Keratinocyte (primary cell): ENCODE measurements around the gene PTPN5.

Experiments
- EZH2 ChIP-seq: IDR thresholded peaks from one replicate; pipeline ENCODE4 v1.6.1; 2012; ENCODE audit warnings: inconsistent platforms, mild to moderate bottlenecking, low read length, moderate library complexity
- TF ChIP-seq, protein P1 (sequence below), 3 experiments: IDR thresholded peaks in 1 of 3; conservative IDR thresholded peaks in 1 of 3; optimal IDR thresholded peaks in 1 of 3; 2 replicates in 2 of 3; 3 replicates in 1 of 3; pipeline versions ENCODE3 to v1.5.1; 2011; ENCODE audit warnings: low read length in 3 of 3, mild to moderate bottlenecking in 3 of 3, moderate library complexity in 2 of 3, control low read depth in 1 of 3, inconsistent platforms in 1 of 3; ENCODE audit not compliant: insufficient read depth in 2 of 3; ENCODE audit errors: extremely low read depth in 1 of 3

DNA sequence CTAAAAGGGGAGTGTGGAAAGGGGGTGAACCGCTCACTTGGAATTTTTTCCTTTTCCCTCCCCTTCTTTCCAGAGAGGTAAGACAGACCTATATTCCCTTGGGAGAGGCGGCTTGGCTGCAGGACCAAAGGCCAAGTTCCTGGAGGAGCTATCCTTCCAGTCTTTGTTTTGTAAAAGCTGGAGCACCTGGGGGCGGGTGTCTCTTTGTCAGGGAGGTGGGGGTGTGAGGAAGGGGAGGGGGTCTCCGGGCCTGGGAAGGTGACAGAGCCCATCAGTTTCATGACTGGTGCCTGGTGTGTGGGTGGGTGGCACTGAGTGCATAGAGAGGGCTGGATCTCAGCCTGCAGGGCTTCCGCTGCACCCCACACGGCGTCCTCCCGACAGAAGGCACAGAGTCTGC is 18.5 kb downstream of the PTPN5 start:
- no peak for TF ChIP-seq EZH2
- TF ChIP-seq, protein P1, sequence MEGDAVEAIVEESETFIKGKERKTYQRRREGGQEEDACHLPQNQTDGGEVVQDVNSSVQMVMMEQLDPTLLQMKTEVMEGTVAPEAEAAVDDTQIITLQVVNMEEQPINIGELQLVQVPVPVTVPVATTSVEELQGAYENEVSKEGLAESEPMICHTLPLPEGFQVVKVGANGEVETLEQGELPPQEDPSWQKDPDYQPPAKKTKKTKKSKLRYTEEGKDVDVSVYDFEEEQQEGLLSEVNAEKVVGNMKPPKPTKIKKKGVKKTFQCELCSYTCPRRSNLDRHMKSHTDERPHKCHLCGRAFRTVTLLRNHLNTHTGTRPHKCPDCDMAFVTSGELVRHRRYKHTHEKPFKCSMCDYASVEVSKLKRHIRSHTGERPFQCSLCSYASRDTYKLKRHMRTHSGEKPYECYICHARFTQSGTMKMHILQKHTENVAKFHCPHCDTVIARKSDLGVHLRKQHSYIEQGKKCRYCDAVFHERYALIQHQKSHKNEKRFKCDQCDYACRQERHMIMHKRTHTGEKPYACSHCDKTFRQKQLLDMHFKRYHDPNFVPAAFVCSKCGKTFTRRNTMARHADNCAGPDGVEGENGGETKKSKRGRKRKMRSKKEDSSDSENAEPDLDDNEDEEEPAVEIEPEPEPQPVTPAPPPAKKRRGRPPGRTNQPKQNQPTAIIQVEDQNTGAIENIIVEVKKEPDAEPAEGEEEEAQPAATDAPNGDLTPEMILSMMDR (optimal IDR thresholded peaks at IDR 0.05 in 1 of 3, IDR thresholded peaks at IDR 0.05 in 1 of 3, conservative IDR thresholded peaks at IDR 0.05 in 1 of 3; ENCODE audit: extremely low read depth in 1 of 3, insufficient read depth in 2 of 3, low read length in 3 of 3): no peak
